Measurements from ENCODE around the gene DSTYK. TPM values are rescaled to one million over a fixed set of nuclear protein-coding genes. Genes with fewer than 3 reads are reported as not detected.
"Not testable (repeated sequence)": the region's sequence is repeated elsewhere in the genome, so short reads cannot be mapped to it uniquely, and the experiment has no call there.

DSTYK gene
- total RNA-seq, 1 donor from 2014 or later: 8.1 TPM

DNA sequence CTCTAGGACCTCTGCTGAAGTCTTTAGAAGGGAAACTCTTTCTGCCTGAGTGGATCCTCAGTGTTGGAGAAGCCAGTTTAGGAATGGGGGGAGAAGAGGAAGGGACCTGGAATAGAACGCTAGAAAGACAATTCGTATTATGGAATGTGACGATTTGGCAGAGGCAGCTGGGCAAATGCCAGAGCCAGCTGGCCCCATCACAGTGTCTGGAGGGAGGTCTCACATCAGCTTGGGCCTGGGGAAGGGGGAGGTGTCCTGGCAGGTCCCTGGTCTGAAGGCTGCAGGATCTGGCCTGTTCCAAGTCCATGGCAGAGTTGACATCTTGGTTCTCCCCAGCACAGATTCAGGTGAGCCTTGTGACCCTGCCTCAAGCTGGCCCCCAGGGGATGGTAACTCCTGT lies 27.6 kb upstream of the DSTYK start:
- intact Hi-C loops (cut with DNase I): no loop called here
- peak in 1 of 2 donors; percentile 25 for DNase-seq (ENCODE audit: low spot score in 2 of 2)
- TF ChIP-seq, protein P1, sequence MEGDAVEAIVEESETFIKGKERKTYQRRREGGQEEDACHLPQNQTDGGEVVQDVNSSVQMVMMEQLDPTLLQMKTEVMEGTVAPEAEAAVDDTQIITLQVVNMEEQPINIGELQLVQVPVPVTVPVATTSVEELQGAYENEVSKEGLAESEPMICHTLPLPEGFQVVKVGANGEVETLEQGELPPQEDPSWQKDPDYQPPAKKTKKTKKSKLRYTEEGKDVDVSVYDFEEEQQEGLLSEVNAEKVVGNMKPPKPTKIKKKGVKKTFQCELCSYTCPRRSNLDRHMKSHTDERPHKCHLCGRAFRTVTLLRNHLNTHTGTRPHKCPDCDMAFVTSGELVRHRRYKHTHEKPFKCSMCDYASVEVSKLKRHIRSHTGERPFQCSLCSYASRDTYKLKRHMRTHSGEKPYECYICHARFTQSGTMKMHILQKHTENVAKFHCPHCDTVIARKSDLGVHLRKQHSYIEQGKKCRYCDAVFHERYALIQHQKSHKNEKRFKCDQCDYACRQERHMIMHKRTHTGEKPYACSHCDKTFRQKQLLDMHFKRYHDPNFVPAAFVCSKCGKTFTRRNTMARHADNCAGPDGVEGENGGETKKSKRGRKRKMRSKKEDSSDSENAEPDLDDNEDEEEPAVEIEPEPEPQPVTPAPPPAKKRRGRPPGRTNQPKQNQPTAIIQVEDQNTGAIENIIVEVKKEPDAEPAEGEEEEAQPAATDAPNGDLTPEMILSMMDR (IDR thresholded peaks at IDR 0.05): no peak
- H3K27ac ChIP-seq: no peak overlapping the region
- H3K4me1 ChIP-seq: peaks cover 0 to 11% of the 10 kb centered on the region in 2 donors
- no peaks in the 10 kb centered on the region for H3K27me3 ChIP-seq
- H3K4me3 ChIP-seq: no peak overlapping the region
- H3K36me3 ChIP-seq: peaks cover 5 to 8% of the 10 kb centered on the region in 2 donors
- no peaks in the 10 kb centered on the region for H3K9me3 ChIP-seq

DNA sequence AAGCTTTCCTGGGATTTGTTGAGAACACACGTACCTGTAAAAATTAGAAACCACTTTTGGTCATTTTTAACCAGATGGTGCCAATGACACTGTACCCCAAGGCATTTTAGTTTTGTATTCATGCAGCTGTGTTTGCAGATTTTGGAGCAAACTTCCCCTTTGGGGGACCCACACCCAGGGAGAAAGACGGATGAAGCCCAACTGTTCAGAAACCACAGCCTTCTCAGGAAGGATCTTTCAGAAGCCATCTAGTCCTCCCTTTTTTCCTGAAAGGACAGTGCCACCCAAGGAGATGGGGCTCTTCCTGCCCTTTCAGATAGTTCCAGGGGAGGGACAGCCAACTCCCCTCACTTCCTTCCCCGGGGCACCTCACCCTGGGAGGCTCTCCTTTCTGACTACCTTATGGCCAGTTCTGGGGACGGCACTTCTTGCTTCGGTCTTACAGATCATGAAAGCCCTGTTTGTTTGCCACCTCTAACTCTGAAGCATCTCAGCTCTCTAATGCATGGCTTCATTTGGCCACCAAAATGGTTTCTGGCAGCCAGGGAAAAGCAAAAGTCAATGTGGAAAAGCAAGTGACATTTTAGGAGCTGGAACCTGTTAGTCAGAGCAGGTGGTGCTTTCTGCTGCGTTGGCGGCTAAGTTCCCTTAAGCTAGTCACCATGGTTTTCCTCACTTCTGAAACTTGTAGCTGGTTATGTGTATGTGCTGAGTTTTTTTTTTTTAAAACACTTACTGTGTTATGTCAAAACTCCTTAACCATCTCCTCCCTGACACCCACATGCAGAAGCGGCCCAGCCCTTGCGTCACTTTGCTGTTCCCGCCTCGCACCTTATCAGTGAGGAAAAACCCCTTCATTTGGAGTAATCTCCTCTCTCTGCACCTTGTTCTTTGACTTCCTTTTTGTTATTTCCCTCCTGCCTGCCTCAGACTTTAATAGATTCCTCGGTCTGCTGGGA lies 26.3 kb upstream of the DSTYK start:
- intact Hi-C loops (cut with DNase I): no loop called here
- TF ChIP-seq, protein P1 (IDR thresholded peaks at IDR 0.05): no peak

DNA sequence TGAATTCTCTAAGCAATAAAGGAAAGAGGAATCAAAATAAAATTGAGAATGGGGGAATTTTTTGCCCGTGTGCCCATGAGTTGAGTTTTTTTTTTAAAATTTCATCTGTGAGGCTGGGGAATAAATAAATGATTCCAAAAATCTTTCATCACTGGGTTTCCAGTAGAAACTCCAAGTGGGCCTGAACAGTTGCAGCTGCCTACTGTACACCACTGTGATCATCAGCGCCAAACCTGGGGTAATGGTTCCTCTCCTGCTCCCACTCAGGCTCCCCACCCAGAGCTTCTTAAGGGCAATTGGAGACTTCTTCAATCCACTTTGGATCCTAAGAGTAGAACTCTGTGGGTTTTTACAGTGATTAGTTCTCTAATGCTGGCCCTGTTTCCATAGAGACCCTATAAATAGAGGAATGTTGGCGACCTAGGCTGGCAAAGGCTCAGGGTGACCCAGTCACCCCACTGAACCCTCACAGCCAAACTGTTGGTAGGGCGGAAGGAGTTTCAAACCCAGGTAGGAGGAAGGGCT lies 25.5 kb upstream of the DSTYK start:
- intact Hi-C loops (cut with DNase I): no loop called here
- DNase-seq (ENCODE audit: low spot score in 2 of 2): peak in 1 of 2 donors; percentile 19
- Histone ChIP-seq H3K4me1 (peaks cover 0 to 11% of the 10 kb centered on the region in 2 donors), H3K27me3 (no peaks in the 10 kb centered on the region), H3K27ac (no peak overlapping the region), H3K4me3 (no peak overlapping the region), H3K9me3 (no peaks in the 10 kb centered on the region), H3K36me3 (peaks cover 3 to 6% of the 10 kb centered on the region in 2 donors)
- TF ChIP-seq, protein P1 (IDR thresholded peaks at IDR 0.05): no peak

More for the DNA sequence above, 26.3 kb upstream of the DSTYK start:
- H3K4me1 ChIP-seq: peaks cover 0 to 11% of the 10 kb centered on the region in 2 donors
- no peaks in the 10 kb centered on the region for H3K27me3 ChIP-seq
- H3K27ac ChIP-seq: no peak overlapping the region
- no peak overlapping the region for H3K4me3 ChIP-seq
- peaks cover 5 to 8% of the 10 kb centered on the region in 2 donors for H3K36me3 ChIP-seq
- DNase-seq (ENCODE audit: low spot score in 2 of 2): peak in 1 of 2 donors; percentile 22
- H3K9me3 ChIP-seq: no peaks in the 10 kb centered on the region

DNA sequence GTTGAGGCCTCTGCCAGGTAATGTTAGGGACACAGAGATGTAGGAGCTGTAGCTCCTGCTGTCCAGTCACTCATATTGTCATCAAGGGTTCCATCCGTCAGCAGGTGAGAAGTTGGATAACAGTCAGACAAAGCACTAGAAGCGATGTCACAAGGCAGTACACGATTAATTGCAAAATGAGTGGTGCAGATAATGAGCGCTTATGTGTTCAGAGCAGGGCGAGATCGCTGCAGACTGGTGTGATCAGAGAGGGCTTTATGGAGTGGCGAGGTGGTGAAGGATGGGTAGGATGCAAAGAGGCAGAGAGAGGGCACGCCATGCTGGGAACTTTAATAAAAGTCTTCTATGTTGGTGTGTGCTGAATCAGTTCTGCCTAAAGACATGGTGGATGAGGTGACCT lies 25.0 kb upstream of the DSTYK start:
- H3K9me3 ChIP-seq: no peaks in the 10 kb centered on the region
- H3K27me3 ChIP-seq: no peaks in the 10 kb centered on the region
- TF ChIP-seq, protein P1 (IDR thresholded peaks at IDR 0.05): no peak
- intact Hi-C loops (cut with DNase I): no loop called here
- H3K27ac ChIP-seq: no peak overlapping the region
- H3K36me3 ChIP-seq: peaks cover 0 to under 1% of the 10 kb centered on the region in 2 donors
- H3K4me1 ChIP-seq: peaks cover 0 to 11% of the 10 kb centered on the region in 2 donors
- peak in 1 of 2 donors; percentile 48 for DNase-seq (ENCODE audit: low spot score in 2 of 2)
- H3K4me3 ChIP-seq: no peak overlapping the region

DNA sequence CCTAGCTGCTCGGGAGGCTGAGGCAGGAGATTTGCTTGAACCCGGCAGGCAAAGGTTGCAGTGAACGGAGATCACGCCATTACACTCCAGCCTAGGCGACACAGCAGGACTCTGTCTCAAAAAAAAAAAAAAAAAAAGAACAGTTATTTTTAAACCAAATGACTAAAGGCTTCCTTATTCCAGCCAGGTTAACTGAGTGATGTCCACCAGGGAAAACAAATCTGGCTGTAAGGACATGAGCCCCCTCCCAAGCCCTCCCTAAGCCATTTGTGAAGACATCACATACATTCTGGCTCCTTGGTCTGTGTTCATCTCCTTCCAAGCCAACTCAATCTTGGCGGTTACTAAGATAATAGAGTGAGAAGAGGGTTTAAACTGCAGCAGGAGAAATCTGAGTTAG lies 24.4 kb upstream of the DSTYK start:
- H3K4me1 ChIP-seq: peaks cover 0 to 11% of the 10 kb centered on the region in 2 donors
- no peak overlapping the region for H3K4me3 ChIP-seq
- DNase-seq (ENCODE audit: low spot score in 2 of 2): no peak
- H3K27me3 ChIP-seq: no peaks in the 10 kb centered on the region
- TF ChIP-seq, protein P1 (IDR thresholded peaks at IDR 0.05): no peak
- H3K36me3 ChIP-seq: no peaks in the 10 kb centered on the region
- no peak overlapping the region for H3K27ac ChIP-seq
- intact Hi-C loops (cut with DNase I): no loop called here
- H3K9me3 ChIP-seq: no peaks in the 10 kb centered on the region

DNA sequence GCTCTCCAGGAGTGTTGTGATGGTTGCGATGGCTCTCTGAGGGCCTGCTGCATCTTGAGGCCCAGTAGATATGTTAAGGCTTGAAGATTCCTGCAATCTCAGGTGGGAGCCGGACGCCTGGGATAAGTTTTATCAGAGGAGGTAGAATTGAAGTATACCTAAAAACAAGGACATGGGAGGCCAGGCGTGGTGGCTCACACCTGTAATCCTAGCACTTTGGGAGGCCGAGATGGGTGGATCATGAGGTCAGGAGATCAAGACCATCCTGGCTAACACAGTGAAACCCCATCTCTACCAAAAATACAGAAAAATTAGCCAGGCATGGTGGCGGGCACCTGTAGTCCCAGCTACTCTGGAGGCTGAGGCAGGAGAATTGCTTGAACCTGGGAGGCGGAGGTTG lies 22.5 kb upstream of the DSTYK start:
- intact Hi-C loops (cut with DNase I); H3K4me3 ChIP-seq; H3K36me3 ChIP-seq; H3K27me3 ChIP-seq; H3K27ac ChIP-seq; H3K9me3 ChIP-seq: not testable (repeated sequence)
- DNase-seq (ENCODE audit: low spot score in 2 of 2): peak in 1 of 2 donors; percentile 31
- peaks cover 0 to 18% of the 10 kb centered on the region in 2 donors for H3K4me1 ChIP-seq
